LoVo (cell line): ENCODE results near the gene PLEKHJ1.

ENCODE experiments used
- DNase-seq: peaks from one replicate; pipeline ENCODE4 v3.0.0-alpha.2; 2016; ENCODE audit warnings: low spot score

PLEKHJ1 gene

GRCh38 chr19:2197270-2197669 lies 38.9 kb downstream of the PLEKHJ1 start:
- no peak for DNase-seq

DNA sequence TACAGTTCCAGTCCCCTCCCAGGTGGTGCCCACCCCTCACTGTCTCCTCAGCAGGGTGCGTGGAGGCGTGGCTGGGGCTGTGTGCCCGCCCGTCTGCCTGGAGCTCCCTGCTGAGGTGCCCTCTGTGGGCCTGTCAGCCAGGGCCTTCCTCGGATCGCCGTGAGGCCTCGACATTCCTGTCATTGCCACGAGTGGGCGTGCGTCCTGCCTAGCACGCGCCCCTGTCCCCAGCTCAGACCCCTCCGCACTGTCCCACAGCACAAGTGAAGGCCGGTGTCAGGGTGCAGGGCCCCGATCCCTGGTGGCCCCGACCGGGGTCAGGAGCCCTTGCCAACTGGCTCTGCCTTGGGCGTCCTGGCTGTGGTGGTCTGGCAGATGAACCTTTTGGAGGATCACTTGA lies 40.2 kb downstream of the PLEKHJ1 start:
- no peak for DNase-seq

GRCh38 chr19:2195361-2195760 lies 40.8 kb downstream of the PLEKHJ1 start:
- no peak for DNase-seq

DNA sequence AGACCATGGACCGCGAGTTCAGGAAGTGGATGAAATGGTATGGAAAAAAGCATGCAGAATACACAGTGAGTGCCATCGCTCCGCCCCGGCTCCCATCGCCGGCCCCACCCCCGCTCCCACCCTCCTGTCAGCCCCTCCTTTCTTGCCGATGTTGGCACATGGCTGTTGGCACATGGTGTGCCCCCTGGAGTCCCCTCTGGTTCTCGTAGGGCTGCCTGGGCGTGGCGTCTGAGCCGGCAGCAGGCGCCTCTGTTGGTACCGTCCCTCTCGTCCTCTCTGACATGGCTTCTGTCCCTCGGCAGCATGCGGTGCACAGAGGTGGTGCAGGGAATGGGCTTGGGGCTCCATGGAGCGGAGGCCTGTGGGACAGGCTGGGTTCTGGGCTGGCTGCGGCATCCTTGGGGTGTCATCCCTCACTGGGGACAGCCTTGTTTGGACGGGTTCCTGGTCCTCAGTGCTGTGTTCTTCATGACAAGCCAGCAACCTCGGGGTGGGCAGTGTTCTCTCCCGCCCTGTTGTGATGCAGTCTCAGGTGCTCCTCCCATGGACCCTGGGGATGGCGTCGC lies 41.5 kb downstream of the PLEKHJ1 start:
- no peak for DNase-seq

DNA sequence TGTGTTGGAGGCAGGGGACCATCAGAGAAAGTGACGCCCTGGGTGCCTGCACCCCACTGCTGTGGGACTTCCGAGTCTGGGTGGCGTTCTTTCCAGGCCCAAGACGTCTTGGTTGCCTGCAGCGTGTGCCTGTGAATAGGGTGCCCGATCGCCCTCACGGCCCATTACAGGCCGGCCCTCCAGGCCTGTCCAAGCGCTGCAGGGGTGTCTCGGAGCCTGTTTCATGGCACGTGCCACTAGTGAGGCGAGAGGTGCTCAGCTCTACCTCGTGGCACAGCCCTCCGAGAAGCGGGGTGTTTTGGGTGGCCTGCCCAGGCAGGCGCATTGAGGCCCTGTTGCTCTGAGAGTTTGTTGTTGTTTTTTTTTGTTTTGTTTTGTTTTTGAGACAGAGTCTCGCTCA lies 42.3 kb downstream of the PLEKHJ1 start:
- DNase-seq: no peak

DNA sequence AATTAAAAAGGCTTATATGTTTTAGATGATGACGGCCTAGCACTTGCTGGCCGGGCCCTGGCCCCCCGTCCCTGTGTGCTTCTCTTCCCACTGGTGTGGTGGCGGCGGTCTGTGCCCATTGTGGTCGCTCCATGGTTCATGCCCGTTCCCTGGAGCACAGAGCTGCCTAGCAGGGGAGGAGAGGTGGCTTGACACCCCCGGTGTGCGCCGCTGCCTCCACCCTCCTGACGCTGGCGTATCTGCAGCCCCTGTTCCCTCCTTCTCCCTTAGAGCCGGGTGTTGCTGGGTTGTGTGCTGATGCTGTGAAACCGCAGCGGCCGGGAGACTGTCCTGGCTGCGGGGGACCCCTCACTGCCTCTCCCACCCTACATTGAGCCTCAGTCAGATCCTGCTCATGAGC lies 43.3 kb downstream of the PLEKHJ1 start:
- no peak for DNase-seq

DNA sequence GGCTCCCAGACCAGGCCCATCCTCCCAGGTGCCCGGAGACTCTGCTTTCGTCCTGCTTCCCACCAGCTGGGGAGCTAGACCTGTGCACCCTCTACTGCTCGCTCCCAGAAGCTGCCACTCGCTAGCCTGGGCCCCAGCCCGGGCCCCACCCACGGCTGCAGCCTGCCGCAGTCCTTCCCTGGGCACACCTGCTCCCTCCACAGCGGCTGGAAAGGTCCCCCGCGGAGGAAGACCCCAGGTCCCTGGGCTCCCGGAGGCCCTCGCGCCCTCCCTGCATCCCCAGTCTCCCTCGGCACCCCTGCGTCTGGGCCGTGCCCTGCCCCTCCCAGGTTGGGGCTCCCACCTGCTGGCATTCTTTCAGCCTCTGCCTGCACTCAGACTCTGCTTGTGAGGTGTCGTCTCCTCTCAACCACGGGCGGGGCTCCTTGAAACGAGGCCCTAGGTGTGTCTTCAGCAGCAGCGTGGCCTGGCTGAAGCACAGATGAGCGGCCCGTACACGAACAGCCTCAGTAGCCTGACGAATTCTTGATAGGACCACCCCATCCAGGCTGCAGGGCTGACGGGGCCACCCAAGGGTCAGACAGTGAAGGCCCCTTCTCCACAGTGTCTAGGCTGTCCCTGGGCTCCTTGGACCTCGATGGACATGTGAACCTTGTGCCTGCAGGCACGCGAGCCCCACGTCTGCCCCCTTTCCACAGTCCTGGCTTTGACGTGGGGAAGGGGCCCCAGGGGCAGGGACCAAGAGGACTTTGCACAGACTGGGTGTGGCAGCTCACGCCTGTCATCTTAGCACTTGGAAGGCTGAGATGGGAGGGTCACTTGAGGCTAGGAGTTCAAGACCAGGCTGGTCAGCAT lies 44.4 kb downstream of the PLEKHJ1 start:
- no peak for DNase-seq

DNA sequence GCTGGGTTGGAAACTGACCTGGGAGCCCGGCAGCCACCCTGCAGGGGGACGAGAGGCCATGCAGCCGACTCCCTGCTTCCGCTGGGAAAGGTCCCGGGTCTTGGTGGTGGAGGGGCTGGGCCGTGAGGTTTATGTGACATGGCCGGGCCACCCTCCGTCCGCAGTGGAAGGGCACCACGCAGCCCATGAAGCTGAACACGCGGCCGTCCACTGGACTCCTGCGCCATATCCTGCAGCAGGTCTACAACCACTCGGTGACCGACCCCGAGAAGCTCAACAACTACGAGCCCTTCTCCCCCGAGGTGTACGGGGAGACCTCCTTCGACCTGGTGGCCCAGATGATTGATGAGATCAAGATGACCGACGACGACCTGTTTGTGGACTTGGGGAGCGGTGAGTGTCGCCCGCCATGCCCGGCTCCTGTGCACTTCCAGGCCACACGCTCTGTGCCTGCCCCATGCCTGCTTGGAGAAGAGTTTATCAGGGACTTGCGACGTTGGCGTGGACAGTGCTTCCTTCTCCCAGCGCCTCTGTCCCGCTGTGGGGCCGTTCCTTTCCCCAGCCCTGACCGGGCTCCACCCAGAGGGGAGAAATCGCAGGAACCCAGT lies 45.2 kb downstream of the PLEKHJ1 start:
- no peak for DNase-seq

DNA sequence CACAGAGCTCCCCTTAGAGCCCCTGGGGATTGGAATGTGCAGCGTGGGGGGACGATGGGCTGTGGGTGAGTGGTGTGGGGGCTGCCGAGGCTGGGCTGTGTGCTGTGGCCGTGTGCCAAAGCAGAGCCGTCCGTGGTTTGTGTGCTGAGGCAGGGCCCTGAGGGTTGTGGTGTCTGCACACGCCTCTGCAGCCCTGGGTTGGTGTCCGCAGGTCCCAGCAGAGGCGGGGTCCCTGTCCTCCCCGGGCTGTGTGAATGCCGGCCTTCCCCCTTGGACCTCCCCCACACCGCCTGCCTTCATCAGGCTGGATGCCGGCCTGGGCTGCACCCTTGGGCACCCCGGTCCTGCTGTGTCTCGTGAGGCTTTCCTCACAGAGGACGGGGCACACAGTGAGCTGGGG lies 46.2 kb downstream of the PLEKHJ1 start:
- DNase-seq: no peak

GRCh38 chr19:2188708-2189385 lies 47.3 kb downstream of the PLEKHJ1 start:
- DNase-seq: no peak

DNA sequence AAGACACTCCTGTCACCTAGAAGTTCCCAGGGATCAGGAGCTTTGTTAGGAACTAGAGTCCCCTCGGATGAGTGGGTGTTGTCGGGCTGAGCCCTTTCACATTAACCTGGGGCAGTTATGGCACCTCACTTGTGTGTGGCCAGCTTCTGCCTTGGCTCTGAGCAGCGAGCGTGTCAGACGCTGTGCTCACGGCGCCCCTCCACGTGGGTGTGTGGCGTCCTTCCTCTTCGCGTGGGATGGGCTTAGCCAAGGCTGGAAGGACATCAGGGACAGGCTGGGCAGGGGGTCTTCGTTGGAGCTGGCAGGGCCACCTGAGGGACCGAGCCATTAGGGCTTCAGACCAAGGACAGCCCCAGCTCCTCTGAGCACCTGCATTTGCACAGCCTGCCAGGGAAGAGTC lies 49.0 kb downstream of the PLEKHJ1 start:
- no peak for DNase-seq

GRCh38 chr19:2186071-2186846 lies 49.9 kb downstream of the PLEKHJ1 start:
- no peak for DNase-seq

DNA sequence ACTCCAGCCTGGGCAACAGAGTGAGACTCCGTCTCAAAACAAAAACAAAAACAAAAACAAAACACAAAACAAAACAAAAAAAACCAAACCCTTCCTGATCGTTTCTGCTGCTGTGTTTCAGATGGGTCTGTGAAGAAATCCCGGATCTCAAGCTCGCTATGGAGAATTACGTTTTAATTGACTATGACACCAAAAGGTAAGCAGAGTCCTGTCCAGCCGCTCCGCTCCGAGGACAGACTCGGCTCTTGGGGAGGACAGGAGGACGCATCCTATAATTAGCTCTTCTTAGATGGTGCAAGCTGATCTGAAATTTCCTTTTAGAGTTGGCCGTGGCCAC lies 50.4 kb downstream of the PLEKHJ1 start:
- DNase-seq: no peak

GRCh38 chr19:2184422-2184975 lies 51.6 kb downstream of the PLEKHJ1 start:
- no peak for DNase-seq
